ENCODE results near the gene RHEBL1.

The RHEBL1 gene

GRCh38 chr12:49026678-49027480, 42.9 kb downstream of the RHEBL1 start:
- peaks cover 6% of the 10 kb centered on the region for H3F3A ChIP-seq (ENCODE audit: control insufficient read depth, insufficient read depth)
- no peaks in the 10 kb centered on the region for H3K79me2 ChIP-seq (ENCODE audit: control insufficient read depth, low read length)
- H3K4me3 ChIP-seq (ENCODE audit: low read length) = no peak overlapping the region
- peaks cover 95% of the 10 kb centered on the region for H3K36me3 ChIP-seq (ENCODE audit: control insufficient read depth, low read length)
- H3K4me2 ChIP-seq (ENCODE audit: low read length) = no peak overlapping the region
- no peaks in the 10 kb centered on the region for H3K9me3 ChIP-seq (ENCODE audit: control insufficient read depth, insufficient read depth, low read length)
- no peaks in the 10 kb centered on the region for H3K4me1 ChIP-seq (ENCODE audit: control insufficient read depth, low read length)
- TF ChIP-seq EZH2phosphoT487 (IDR thresholded peaks at IDR 0.05; ENCODE audit: borderline replicate concordance, low read length) = no peak
- TF ChIP-seq CTCF (IDR thresholded peaks at IDR 0.05; ENCODE audit: low read depth, low read length, poor library complexity, severe bottlenecking) = no peak
- no peaks in the 10 kb centered on the region for H3K9me2 ChIP-seq (replicated peaks; ENCODE audit: control insufficient read depth, low read length)
- H3K27me3 ChIP-seq (ENCODE audit: control insufficient read depth, low read length) = no peaks in the 10 kb centered on the region
- H3K27ac ChIP-seq (ENCODE audit: low read depth, low read length) = no peak overlapping the region
- H4K20me1 ChIP-seq (ENCODE audit: control insufficient read depth, insufficient read depth, low read depth, low read length) = no peaks in the 10 kb centered on the region

- Histone ChIP-seq H3K4me3 (ENCODE audit: low read length) (no peak overlapping the region), H3F3A (ENCODE audit: control insufficient read depth, insufficient read depth) (peaks cover 6% of the 10 kb centered on the region), H3K4me2 (ENCODE audit: low read length) (no peak overlapping the region), H3K9me2 (replicated peaks; ENCODE audit: control insufficient read depth, low read length) (no peaks in the 10 kb centered on the region), H3K79me2 (ENCODE audit: control insufficient read depth, low read length) (no peaks in the 10 kb centered on the region), H3K4me1 (ENCODE audit: control insufficient read depth, low read length) (no peaks in the 10 kb centered on the region), H4K20me1 (ENCODE audit: control insufficient read depth, insufficient read depth, low read depth, low read length) (no peaks in the 10 kb centered on the region), H3K27me3 (ENCODE audit: control insufficient read depth, low read length) (no peaks in the 10 kb centered on the region), H3K27ac (ENCODE audit: low read depth, low read length) (no peak overlapping the region), H3K9me3 (ENCODE audit: control insufficient read depth, insufficient read depth, low read length) (no peaks in the 10 kb centered on the region), H3K36me3 (ENCODE audit: control insufficient read depth, low read length) (peaks cover 94% of the 10 kb centered on the region)
- TF ChIP-seq EZH2phosphoT487 (IDR thresholded peaks at IDR 0.05; ENCODE audit: borderline replicate concordance, low read length) (no peak), CTCF (IDR thresholded peaks at IDR 0.05; ENCODE audit: low read depth, low read length, poor library complexity, severe bottlenecking) (no peak)
Observed at GRCh38 chr12:49026101-49026500, 43.7 kb downstream of the RHEBL1 start.

DNA sequence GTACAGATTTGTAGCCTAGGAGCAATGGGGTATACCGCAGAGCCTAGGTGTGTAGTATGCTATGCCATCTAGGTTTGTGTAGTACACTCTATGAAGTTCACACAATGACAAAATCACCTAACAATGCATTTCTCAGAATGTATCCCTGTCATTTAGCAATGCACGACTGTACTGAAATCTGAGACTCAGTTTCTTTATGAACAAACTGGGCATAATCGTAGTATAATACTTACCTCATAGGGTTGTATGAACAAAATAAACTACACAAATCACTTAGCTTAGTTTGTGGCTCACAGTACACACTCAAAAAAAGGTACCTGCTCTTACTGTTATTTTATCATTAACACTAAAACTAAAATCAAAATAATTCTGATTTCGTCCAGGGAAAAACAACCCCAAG, 44.3 kb downstream of the RHEBL1 start:
- TF ChIP-seq EZH2phosphoT487 (IDR thresholded peaks at IDR 0.05; ENCODE audit: borderline replicate concordance, low read length) = no peak
- TF ChIP-seq CTCF (IDR thresholded peaks at IDR 0.05; ENCODE audit: low read depth, low read length, poor library complexity, severe bottlenecking) = no peak
- Histone ChIP-seq H3K9me3 (ENCODE audit: control insufficient read depth, insufficient read depth, low read length) (no peaks in the 10 kb centered on the region), H3K36me3 (ENCODE audit: control insufficient read depth, low read length) (peaks cover 93% of the 10 kb centered on the region), H3K4me1 (ENCODE audit: control insufficient read depth, low read length) (peaks cover 3% of the 10 kb centered on the region; the same call in 1 of the 2 replicates), H3K4me3 (ENCODE audit: low read length) (no peak overlapping the region), H4K20me1 (ENCODE audit: control insufficient read depth, insufficient read depth, low read depth, low read length) (no peaks in the 10 kb centered on the region), H3K79me2 (ENCODE audit: control insufficient read depth, low read length) (no peaks in the 10 kb centered on the region), H3K4me2 (ENCODE audit: low read length) (no peak overlapping the region), H3F3A (ENCODE audit: control insufficient read depth, insufficient read depth) (peaks cover 6% of the 10 kb centered on the region), H3K27ac (ENCODE audit: low read depth, low read length) (no peak overlapping the region), H3K9me2 (replicated peaks; ENCODE audit: control insufficient read depth, low read length) (no peaks in the 10 kb centered on the region), H3K27me3 (ENCODE audit: control insufficient read depth, low read length) (no peaks in the 10 kb centered on the region)
